Cerebellar cortex (tissue), 1 donor: ENCODE data around the gene CD33.
"Not testable (repeated sequence)": the region's sequence is repeated elsewhere in the genome, so short reads cannot be mapped to it uniquely, and the experiment has no call there.

Source experiments
- DNase-seq: peaks from one replicate; pipeline ENCODE4 v3.0.0-alpha.2; 2015; ENCODE audit warnings: low spot score

The CD33 gene

DNA sequence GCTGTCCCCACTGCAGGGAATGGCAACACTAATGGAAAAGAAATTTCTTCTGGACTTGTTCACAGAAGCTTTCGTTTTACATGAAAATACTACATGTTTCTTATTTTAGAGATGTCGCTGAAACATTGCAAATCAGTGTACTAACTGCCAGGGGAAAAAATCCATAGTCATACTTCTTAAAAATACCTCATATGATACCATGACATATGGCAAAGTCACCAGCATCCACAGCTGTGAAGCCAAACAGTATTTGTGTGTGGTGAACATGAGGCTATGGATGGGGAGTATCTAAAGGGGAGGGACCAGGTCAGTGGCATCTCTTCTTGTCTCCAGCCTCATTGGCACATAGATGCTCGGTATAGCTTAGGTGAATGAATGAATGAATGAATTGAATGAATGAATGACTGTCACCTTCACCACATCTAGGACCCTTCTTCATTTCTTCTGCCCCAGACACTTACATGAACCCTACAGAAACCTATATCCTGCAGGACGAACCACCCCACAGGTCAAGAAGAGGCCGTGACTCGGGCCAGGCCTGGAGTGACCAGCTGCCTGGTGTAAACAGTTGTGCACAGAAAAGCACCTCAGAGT is 14.6 kb upstream of the CD33 start:
- DNase-seq: no peak

DNA sequence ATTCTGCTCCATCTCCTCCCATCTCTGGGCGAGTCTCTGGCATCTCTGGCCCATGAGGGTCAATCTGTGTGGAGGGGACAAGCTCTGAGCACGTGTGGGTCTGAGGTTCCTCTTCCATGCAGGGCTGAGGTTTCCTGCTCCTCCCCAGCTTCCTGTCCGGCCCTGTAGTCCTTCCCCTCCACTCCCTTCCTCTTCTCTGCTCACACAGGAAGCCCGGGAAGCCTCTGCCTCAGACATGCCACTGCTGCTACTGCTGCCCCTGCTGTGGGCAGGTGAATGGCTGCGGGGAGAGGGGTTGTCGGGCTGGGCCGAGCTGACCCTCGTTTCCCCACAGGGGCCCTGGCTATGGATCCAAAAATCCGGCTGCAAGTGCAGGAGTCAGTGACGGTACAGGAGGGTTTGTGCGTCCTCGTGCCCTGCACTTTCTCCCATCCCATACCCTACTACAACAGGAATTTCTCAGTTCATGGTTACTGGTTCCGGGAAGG is 14.0 kb upstream of the CD33 start:
- not testable (repeated sequence) for DNase-seq

DNA sequence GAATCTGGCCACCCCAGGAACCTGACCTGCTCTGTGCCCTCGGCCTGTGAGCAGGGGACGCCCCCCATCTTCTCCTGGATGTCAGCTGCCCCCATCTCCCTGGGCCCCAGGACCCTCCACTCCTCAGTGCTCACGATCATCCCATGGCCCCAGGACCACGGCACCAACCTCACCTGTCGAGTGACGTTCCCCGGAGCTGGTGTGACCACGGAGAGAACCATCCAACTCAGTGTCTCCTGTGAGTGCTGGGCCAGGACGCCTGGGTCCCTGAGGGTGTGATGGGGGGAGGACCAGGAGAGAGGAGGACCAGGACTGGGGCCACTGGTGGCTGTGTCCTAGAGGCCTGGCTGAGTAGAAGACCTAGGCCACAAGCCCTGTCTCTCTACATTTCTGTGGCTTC is 13.0 kb upstream of the CD33 start:
- no peak for DNase-seq

DNA sequence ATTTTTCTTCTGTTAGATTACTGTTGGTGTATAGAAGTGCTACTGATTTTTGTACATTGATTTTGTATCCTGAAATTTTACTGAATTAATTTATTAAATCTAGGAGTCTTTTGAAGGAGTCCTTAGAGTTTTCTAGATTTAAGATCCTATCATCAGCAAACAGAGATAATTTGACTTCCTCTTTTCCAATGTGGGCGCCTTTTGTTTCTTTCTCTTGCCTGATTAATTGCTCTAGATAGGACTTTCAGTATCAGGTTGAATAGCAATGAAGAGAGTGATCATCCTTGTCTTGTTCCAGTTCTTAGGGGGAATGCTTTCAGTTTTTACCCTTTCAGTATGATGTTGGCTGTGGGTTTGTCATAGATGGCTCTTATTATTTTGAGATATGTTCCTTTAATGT is 5.6 kb upstream of the CD33 start:
- no peak for DNase-seq

DNA sequence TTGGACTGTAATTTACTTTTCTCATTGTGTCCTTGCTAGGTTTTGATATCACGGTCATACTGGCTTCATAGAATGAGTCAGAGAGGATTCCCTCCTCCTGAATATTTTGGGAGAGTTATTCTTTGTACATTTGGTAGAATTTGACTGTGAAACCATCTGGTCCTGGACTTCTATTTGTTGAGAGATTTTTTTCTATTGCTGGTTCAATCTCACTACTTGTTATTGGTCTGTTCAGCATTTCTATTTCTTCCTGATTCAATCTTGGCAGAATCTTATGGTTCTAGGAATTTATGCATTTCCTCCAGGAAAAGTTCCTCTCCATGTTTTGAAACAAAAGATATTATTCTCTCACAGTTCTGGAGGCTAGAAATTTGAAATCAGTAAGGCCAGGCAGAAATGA is 4.9 kb upstream of the CD33 start:
- DNase-seq: no peak

DNA sequence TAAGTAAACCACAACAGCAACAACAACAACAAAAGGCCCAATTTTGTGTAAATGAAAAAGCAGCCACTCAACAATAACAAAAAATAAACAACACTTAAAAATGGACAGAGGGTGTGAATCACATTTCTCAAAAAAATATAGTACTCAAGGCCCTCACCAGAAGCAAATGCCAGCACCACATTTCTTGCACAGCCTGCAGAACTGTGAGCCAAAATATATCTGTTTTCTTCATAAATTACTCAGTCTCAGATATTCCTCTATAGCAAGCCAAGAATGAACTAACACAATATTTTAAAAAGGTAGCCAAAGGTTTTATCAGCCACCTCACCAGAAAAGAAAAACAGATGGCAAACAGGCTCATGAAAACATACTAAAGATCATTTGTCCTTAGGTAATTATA is 3.9 kb upstream of the CD33 start:
- no peak for DNase-seq

DNA sequence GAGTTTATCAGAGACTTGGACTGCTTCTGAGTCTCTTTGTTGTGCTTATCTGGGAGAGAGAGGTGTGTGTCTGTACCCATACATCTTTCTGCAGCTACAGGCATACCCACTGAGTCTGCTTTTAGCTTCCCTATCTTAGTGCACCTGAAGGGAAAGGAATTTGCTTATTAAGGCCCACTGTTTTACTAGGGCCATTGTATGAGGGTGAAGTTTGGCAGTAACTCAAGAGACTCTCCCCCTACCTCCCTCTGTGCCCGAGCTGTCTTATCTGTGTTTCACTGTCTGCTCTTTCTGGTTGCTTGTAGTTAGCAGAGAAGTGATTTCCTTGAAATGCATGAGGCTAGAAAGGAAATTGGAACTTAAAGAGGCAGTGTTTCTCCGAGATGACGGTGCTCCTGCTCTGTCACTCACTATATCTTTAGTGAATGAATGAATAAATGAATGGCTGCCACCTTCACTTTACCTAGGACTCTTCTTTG is 678 bp upstream of the CD33 start:
- no peak for DNase-seq

DNA sequence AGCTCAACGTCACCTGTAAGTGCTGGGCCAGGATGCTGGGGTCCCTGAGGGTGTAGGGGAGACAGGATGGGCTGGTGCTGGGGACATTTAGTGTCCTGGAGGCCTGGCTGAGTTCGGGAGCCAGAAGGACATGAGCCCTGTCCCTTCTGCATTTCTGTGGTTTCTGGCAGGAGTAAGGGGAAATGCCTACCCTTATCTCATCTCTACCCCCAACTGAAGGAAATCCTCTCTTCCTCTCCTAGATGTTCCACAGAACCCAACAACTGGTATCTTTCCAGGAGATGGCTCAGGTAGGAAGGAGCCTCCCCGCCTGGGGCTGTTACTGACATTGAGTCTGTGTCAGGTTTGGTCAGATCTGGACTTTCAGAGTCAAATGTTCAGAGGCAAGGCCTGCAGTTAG is 1.2 kb downstream of the CD33 start:
- DNase-seq: no peak

DNA sequence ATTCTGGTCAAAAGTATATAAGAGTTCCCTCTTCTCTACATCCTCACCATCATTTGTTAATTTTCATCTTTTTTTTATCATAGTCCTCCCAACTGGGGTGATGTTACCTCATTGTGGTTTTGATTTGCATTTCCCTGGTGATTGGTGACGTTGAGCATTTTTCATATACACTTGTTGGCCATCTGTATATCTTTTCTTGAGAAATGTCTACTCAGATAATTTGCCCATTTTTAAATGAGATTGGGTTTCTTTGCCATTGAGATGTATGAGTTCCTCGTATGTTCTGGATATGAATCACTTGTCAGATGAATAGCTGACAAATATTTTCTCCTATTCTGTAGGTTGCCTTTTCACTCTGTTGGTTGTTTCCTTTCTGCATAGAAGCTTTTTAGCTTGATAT is 2.4 kb downstream of the CD33 start:
- no peak for DNase-seq

DNA sequence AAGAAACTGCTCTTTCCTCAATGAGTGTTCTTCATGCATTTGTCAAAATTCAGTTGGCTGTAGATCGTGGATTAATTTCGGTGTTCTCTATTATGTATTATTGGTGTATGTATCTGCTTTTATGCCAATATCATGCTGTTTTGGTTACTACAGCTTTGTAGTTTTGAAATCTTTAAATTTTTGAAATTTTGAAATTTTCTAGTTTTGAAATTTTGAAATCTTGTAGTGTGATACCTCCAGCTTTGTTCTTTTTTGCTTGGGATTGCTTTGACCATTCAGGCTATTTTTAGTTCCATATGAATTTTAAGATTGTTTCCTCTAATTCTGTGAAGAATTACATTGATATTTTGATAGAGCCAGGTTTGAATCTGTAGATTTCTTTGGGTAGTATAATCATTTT is 3.1 kb downstream of the CD33 start:
- no peak for DNase-seq

DNA sequence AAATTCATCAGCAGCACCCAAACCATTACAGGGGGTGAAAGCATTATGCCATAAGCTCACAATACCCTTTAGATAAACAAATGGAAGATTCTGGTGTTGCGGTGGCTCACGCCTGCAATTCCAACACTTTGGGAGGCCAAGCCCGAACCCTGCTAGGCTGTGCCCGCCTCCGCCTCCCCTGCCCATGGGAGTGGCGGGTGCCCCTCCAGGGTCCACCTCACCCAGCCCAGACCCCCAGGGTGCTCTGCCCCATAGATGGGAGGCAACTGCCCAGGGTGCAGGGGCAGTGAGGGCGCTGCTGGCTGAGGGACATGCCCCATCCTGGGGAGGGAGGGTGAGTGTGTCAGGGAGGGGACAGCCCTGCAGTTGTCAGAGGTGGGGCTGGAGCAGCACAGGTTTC is 16.0 kb downstream of the CD33 start:
- DNase-seq: no peak

DNA sequence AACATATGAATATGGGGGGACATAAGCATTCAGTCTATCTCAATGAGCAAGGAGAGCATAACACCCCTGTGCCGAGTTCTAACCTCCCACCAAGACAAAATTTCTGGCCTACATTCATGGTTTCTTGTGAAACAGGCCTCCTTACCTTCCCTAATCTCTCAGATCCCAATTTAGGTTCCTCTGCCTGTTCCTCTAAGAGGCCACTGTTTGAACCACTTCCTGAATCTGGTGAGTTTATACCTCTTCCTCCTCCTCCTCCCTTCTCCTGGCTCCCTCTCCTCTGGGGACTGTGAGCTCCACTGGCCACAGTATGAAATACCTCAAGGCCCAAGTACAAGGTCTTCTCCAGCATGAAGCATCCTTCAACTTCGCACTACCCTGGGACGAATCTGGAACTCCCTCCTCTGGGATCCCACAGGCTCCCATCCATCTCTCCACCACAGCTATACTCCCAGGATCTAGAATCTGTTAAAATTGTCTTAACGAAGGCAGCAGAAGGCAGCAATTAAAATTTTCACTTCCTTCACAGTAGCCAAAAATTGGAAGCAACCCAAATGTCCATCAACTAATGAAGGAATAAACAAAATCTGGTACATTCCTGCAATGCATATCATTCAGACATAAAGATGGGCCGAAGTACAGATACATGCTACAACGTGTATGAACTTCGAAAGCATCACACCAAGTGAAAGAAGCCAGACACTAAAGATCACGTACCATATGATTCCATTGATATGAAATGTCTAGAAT is 18.2 kb downstream of the CD33 start:
- DNase-seq: no peak

DNA sequence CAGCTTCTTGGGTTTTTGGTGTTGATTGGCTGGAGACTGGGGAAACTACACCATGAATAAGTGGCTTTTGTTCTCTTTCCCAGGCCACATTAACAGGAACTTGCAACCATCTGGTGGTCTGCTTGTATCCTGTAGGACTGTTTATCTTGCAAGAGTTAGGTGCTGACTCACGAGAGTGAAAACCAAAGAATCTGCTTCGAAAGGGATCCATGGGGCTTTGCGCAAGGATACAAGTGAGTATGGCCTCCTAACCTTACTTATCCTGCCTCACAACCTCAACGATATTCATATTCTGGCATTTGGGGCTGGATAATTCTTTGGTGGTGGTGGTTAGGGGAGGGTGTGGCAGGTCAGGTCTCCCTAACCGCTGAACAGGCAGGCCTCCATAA is 21.3 kb downstream of the CD33 start:
- no peak for DNase-seq

DNA sequence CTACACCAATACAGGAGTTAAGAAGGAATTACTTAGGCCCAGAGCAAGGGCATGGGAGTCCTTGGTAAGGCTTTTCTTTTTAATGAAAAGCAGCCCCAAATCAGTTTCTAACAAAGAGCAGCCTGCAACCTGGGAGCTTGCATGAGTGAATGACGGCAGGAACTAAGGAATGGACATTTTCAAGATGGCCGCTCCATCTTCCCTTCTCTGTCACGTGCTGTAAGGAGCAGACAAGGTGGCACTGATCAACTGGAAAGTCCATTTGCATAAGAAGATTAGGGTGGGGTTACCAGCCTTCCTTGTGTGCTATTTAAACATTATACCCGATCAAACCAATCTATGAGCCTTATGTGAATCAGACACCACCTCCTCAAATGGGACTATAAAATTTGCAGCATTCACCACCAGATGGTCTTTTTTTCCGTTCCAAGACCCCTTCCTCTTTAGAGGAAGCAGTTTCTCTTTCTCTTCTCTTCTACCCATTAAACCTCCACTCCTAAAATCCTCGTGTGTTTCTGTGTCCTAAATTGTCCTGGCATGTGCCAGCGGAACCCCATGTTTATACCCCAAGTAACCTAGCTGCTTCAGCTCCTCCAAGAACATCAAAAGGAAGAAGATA is 23.2 kb downstream of the CD33 start:
- DNase-seq: no peak

DNA sequence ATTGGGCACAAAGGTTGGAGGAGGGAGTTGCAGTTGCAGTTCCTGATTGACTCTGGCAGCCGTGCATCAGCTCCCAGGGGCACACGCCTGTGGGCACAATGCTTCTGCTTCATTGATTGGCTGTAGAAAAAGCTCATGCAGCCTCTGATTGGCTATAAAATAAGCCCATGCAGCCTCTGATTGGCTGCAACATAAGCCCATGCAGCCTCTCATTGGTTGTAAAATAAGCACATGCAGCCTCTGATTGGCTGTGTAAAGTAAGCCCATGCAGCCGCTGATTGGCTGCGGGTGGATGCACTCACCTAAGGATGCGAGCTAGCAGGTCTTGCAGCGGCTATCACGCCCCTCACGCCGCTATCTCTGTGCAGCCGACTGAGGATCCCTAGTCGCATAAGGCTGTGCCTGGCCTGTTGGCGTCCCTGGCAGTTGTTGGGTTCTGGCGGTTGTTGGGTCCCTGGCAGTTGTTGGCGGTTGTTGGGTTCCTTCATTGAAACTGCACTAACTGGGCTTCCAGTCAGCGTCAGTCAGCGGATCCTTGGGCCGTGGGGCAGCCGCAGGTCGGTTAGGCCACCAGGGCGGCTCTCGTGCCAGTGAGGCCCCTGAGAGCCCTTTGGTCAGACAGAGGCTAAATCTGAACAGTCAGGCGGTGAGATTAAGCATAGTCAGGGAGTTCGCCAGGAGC is 26.0 kb downstream of the CD33 start, which contains the start of gene SIGLECL1:
SIGLECL1 (plus strand) TSS at position 295 of the 682 bp plus-strand sequence. CDS start 12,993 bp downstream, outside the sequence.
- DNase-seq: no peak

DNA sequence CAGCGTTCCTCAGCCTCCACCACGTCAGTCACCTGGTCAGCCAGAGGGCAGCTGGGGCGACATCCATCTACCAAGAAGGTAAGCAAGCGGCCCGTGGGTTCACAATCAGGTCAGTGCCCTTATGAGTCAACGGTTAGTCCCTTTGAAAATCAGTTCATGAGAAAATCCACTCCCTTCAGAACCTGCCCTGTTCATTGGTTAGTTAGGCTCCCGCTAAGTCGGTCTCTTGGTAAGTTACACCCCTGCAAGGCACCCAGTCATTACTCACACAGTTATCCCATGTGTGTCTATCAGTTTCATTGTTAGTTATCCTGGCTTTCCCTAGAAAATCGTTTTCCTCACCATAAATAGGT is 26.6 kb downstream of the CD33 start:
- no peak for DNase-seq

DNA sequence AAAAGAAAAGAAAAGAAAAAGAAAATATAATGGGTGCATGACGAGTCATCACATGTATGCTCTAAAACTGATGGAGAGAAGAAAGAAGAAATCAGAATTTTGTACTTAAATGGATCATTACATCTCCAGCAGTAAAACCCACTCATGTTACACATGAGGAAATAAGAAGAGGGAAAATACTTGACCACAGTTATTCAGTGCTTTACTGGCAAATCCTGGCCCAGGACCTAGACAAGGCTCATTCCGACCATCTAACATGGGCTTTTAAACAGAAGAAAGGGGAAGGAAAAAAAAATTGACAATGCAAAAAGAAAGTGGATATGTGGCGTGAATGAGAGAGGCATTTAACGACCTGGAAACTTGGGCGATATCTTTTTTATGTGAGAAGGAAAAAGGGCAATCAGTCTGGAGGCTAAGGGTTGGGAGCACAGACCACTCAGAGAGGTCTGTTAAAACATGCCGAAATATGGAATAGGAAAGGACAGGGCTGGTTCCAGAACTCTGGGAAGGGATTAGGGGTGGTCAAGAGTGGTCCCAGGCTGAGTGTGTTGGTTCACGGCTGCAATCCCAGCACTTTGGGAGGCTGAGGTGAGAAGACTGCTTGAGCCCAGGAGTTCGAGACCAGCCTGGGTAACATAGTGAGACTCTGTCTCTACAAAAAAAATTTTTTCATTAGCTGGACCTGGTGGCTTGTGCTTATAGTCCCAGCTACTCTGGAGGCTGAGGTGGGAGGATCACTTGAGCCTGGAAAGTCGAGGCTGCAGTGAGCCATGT is 27.6 kb downstream of the CD33 start:
- DNase-seq: no peak

DNA sequence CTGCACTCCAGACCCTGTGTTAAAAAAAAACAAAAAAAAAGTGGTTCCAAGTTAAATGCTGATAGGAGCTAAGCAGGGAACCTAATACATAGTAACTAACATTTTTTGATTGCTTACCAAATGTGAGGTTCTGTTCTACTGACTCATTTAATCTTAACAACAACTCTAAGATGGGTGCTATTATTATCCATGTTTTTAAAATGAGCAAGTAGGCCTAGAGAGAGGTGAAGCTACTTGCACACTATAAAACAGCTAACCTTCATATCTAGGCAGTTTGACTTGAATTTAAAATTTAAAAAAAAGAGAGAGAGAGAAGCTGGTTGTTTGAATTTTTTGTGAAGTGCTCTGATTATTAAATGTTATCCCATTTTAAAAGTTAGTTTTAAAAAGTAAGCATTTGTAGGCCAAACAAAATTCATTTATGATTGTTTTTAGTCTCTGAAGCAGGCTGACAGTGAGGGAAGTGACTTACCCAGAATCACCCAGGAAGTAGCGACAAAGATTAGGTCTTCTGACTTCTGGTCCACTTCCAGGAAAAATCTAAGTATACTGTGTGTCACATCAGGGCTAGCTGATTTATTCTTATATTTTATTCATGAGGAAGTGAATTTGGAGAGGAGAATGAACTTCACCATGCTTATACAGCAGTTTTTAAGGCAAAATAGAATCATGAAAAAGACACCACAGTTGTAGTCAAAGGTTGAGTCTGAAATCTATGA is 28.4 kb downstream of the CD33 start:
- DNase-seq: no peak

DNA sequence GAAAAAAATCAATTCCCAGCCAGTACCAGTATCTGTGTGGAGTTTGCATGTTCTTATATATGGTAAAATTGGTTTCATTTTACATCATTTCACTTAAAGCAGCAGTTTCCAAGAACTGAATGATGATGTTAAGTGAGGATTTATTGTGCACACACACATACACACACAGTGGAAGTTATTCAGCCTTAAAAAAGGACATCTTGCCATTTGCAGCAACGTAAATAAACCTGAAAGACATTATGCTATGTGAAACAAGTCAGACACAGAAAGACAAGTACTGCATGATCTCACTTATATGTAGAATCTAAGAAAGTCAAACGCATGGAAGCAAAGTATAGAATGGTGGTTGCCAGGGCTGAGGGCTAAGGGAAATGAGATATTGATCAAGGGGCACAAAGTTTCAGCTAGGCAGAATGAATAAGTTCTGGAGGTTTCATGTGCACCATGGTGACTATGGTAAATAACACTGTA is 31.3 kb downstream of the CD33 start:
- no peak for DNase-seq

DNA sequence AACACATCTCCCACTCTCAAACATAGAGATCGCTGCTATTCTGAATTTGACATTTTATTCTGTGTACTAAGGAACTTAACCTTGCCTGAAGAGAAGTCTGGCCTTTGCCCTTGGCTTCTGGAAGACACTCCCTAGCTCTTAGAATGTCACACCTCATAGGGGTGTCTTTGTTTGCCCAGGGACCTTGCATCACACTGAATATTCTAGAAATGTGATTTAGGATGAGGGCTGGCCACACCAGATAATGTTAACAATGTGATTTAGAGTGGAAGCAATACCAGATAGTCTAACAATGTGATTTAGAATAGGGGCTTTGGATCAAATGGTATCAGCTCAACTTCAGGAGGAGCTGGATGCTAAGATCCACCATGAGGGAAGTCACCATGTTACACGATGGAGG is 32.6 kb downstream of the CD33 start:
- no peak for DNase-seq
